IMR-90 (cell line): Measurements from ENCODE around the gene ERV3-1.
"Not testable (repeated sequence)": the region's sequence is repeated elsewhere in the genome, so short reads cannot be mapped to it uniquely, and the experiment has no call there.

ENCODE experiments used
- CEBPB ChIP-seq: IDR thresholded peaks from 2 replicates; pipeline ENCODE4 v1.6.1; 2012; ENCODE audit warnings: low read depth, low read length, improper control_type of control experiment
- FOS ChIP-seq: fragments of 150-350 bp; IDR thresholded peaks from 2 replicates; pipeline ENCODE4 v1.6.1; 2016; ENCODE audit warnings: low read depth, low read length
- MXI1 ChIP-seq: IDR thresholded peaks from 2 replicates; pipeline ENCODE4 v1.6.1; 2012; ENCODE audit warnings: low read depth, mild to moderate bottlenecking, low read length, moderate library complexity, borderline replicate concordance
- NFE2L2 ChIP-seq: fragments of 150-350 bp; IDR thresholded peaks from 2 replicates; pipeline ENCODE4 v1.6.1; 2016; ENCODE audit warnings: low read depth, mild to moderate bottlenecking, low read length
- POLR2A ChIP-seq: IDR thresholded peaks from 2 replicates; pipeline ENCODE4 v1.6.1; 2012; ENCODE audit warnings: mild to moderate bottlenecking, low read depth, low read length
- RAD21 ChIP-seq: IDR thresholded peaks from 2 replicates; pipeline ENCODE4 v1.6.1; 2012; ENCODE audit warnings: low read length, improper control_type of control experiment
- RCOR1 ChIP-seq: IDR thresholded peaks from 2 replicates; pipeline ENCODE4 v1.6.1; 2012; ENCODE audit warnings: mild to moderate bottlenecking, low read length, improper control_type of control experiment; ENCODE audit not compliant: insufficient replicate concordance
- TF ChIP-seq, protein P1 (sequence below): conservative IDR thresholded peaks from 2 replicates; pipeline ENCODE4 v1.5.1; 2012; ENCODE audit warnings: mild to moderate bottlenecking, low read depth, low read length, improper control_type of control experiment
- TF ChIP-seq, protein P2 (sequence below): fragments of 150-350 bp; IDR thresholded peaks from 2 replicates; pipeline ENCODE4 v1.6.1; 2017; ENCODE audit warnings: mild to moderate bottlenecking, antibody characterized with exemption, low read length, low read depth
- TF ChIP-seq, protein P3 (sequence below): fragments of 150-350 bp; IDR thresholded peaks from 2 replicates; pipeline ENCODE4 v1.6.1; 2016; ENCODE audit warnings: low read depth, mild to moderate bottlenecking, low read length, moderate library complexity, borderline replicate concordance

DNA sequence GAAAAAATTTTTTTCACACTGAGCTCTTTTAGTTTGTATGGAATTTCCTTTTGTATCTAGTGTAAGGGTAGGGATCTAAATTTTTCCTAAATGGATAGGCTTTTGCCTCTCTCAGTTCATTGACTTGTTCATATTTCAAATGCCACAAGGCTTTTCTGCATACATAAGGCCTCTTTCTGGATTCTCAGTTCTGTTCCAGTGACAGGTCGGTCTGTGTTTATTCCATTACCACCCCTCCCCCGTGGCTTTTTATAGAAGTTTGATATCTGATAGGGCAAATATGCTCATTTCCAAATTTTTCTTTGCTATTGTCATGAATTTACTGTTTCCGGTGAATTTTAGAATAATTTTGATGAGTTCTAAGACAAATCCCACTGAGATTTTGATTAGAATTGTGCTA is 45.2 kb upstream of the ERV3-1 start:
- TF ChIP-seq RCOR1, POLR2A, MXI1, FOS, RAD21, NFE2L2, CEBPB: not testable (repeated sequence)
- TF ChIP-seq, protein P1, sequence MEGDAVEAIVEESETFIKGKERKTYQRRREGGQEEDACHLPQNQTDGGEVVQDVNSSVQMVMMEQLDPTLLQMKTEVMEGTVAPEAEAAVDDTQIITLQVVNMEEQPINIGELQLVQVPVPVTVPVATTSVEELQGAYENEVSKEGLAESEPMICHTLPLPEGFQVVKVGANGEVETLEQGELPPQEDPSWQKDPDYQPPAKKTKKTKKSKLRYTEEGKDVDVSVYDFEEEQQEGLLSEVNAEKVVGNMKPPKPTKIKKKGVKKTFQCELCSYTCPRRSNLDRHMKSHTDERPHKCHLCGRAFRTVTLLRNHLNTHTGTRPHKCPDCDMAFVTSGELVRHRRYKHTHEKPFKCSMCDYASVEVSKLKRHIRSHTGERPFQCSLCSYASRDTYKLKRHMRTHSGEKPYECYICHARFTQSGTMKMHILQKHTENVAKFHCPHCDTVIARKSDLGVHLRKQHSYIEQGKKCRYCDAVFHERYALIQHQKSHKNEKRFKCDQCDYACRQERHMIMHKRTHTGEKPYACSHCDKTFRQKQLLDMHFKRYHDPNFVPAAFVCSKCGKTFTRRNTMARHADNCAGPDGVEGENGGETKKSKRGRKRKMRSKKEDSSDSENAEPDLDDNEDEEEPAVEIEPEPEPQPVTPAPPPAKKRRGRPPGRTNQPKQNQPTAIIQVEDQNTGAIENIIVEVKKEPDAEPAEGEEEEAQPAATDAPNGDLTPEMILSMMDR = not testable (repeated sequence)
- TF ChIP-seq, protein P2, sequence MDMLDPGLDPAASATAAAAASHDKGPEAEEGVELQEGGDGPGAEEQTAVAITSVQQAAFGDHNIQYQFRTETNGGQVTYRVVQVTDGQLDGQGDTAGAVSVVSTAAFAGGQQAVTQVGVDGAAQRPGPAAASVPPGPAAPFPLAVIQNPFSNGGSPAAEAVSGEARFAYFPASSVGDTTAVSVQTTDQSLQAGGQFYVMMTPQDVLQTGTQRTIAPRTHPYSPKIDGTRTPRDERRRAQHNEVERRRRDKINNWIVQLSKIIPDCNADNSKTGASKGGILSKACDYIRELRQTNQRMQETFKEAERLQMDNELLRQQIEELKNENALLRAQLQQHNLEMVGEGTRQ = not testable (repeated sequence)
- TF ChIP-seq, protein P3, sequence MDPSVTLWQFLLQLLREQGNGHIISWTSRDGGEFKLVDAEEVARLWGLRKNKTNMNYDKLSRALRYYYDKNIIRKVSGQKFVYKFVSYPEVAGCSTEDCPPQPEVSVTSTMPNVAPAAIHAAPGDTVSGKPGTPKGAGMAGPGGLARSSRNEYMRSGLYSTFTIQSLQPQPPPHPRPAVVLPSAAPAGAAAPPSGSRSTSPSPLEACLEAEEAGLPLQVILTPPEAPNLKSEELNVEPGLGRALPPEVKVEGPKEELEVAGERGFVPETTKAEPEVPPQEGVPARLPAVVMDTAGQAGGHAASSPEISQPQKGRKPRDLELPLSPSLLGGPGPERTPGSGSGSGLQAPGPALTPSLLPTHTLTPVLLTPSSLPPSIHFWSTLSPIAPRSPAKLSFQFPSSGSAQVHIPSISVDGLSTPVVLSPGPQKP = not testable (repeated sequence)
